ENCODE data around the gene PSG4.
"Not testable (repeated sequence)": the region's sequence is repeated elsewhere in the genome, so short reads cannot be mapped to it uniquely, and the experiment has no call there.

DNA sequence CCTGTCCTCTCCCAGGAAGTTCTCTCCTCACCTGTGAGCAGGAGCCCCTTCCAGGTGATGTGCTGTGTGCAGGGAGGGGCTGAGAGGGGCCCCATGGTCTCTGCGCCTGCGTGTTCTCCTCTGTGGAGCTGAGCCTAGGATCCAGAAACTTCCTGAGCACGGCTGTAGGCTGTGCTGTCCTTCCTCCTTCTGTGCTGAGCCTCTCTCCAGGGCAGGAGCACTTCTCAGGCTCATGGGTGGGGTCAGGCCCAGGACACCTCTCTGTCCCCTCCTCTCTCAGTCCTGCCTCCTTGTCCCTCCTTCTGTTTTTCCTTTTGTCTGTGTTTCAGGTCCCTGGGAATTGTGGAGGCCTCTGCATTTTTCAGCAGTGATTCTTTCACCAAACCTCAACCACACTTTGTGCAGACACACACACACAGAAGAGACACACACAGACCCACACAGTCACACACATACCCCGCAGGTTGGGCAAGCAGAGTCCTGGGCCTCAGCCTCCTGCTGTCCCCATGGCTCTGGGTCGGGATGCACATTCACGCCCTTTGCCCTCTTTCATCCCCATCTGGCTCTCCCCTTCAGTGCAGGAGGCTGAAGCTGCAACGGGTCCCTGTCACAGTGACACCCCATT, 19.0 kb downstream of the PSG4 start, which contains the start of gene PSG5:
- TF ChIP-seq, protein P1, sequence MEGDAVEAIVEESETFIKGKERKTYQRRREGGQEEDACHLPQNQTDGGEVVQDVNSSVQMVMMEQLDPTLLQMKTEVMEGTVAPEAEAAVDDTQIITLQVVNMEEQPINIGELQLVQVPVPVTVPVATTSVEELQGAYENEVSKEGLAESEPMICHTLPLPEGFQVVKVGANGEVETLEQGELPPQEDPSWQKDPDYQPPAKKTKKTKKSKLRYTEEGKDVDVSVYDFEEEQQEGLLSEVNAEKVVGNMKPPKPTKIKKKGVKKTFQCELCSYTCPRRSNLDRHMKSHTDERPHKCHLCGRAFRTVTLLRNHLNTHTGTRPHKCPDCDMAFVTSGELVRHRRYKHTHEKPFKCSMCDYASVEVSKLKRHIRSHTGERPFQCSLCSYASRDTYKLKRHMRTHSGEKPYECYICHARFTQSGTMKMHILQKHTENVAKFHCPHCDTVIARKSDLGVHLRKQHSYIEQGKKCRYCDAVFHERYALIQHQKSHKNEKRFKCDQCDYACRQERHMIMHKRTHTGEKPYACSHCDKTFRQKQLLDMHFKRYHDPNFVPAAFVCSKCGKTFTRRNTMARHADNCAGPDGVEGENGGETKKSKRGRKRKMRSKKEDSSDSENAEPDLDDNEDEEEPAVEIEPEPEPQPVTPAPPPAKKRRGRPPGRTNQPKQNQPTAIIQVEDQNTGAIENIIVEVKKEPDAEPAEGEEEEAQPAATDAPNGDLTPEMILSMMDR (IDR thresholded peaks at IDR 0.05) = not testable (repeated sequence)
- TF ChIP-seq POLR2A (IDR thresholded peaks at IDR 0.05) = not testable (repeated sequence)

Data from esophagus squamous epithelium (tissue), 4 donors.